ENCODE measurements around the gene ATP8A2.

Gene ATP8A2

DNA sequence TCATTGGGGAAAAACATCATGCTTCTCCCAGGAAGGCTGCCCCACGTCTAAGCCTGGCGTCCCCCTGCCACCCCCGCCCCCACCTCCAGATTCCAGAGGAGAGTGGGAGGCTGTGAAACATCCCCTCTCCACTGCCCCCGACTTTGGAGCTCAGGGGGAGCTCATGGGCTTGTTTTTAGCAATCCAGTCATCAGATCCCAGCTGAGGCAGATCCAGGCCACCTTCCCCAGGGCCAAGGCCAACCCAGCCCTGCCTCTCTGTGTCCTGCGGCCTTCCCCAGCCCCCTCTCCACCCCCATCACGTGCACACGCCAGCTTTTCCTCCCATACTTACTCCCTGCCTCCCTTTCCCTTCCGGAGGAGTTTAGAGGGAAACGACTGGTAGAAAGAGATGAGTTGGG is 641.2 kb downstream of the ATP8A2 start:
- DNase-seq (ENCODE audit: low read depth in 2 of 2), result no peak

DNA sequence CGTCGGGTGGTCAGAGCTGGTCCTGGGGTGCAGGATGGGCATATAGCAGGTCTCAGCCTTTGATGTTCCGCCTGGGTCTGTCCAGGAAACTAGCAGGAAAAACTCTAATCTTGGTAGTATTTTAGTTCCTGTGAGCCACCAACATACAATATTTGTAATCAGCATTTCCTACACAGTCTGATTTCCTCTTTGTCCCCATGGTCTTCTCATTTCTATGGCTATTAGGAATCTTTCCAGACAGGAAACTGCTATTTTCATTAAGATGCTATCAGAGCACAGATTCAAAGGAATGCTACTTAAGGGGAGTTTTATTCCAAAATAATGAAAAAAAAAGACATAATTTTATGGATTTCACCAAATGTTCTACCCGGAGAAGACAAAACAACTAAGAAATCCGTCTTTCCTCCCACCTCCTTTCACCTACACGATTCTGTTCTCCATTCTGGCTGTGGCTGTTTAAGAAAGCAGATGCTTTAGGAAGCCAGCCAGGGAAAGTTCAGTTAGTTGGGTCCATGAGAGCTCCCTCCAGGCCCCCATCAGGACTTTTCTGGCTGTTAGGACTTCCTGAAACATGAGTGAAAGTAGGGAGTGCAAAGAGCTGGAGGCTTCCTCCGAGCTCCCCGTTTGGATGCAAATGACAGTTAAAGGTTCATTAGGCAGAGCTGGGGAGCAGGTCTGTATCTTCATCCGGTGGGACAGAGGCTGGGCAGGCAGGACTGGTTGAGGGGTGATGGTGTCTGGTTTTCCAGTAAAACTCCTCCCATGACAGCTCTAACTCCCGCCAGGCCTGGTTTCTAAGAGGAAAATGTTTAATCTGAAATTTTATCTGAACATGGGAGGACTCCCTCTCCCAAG is 643.7 kb downstream of the ATP8A2 start:
- no peak for DNase-seq (ENCODE audit: low read depth in 2 of 2)

DNA sequence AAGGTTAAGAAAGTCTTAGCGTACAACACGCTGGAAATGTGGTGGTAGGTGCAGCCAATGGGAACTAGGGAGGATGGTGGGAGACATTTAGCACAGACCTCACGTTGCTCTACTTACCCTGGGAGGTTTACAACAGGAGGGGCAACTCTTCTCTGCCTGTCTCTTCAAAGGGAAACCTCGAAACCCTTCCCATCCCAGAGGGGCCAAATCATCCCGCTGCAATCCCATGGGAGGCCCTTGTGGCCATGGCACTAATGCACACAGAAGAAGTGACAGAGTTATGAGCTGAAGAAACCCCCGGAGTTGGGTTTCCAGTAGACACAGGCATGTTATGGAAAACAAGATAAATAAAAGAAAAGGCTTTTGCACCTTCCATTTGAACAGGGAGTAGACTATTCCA is 644.4 kb downstream of the ATP8A2 start:
- DNase-seq (ENCODE audit: low read depth in 2 of 2), result no peak

DNA sequence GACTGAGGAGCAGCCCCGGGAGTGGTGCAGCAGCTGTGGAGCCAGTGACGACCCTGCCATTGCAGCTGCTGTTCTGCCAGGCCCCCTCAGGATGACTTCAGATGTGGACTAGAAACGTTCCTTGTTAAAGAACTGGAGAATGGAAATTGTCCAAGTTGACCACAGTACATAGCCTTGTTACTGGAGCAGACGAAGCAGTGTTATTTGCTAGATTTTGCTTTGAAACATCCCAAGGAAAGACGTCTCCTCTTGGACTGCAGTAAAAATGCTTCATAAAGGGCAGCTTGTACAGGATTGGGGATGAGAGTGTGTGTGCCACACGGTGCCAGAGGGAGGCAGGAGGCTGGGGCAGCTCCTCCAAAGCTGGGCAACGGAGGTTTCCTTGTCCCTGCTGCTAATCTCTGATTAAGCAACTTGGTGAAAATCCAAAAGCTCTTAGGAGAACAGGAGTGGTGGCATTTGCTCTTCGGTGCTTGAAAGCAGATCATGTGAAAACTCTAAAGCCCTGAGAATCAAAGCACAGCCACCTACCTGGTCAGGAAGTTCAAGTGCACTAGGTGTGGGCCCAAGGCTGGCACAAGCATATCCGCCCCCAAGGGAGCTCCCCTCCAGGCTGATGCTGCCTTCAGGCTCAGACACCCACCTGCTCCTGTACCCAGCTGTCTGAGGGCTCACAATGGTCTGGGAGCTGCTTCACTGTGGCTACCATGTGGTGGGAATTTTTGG is 645.6 kb downstream of the ATP8A2 start:
- DNase-seq (ENCODE audit: low read depth in 2 of 2), result no peak

DNA sequence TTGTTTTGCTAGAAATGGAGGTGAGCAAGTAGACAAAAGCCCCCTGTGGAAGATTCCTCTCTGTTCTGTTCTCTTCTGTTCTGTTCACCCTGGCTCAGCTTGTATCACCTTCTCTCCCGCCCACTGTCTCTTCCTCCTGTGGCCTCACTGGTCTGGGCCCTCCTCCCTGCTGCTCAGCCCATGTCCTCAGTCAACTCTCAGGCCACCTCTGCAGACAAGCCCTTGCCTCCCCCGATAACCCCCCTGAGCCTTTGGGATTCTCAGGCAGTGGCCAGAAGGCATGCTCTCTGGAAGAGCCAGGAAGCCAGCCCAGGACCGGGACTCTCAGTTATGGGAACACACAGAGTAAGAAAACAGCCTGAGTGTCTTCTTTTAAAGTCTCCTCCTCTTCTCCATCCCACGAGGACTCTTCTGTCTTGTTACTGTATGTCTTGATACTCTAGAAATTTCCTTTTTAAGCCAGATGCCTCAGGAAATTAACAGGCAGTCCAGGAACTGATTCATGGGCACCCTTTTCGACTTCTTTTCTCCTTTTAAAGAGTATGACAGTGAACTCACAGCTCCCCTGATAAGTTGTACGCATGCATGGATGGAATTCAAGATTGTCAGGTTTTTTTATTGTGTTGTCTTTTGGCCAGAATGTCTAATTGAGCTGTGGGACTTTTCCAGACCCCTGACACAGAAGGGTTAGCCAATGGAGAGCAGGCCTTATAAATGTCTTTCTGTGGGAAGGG is 646.3 kb downstream of the ATP8A2 start:
- DNase-seq (ENCODE audit: low read depth in 2 of 2), result no peak

DNA sequence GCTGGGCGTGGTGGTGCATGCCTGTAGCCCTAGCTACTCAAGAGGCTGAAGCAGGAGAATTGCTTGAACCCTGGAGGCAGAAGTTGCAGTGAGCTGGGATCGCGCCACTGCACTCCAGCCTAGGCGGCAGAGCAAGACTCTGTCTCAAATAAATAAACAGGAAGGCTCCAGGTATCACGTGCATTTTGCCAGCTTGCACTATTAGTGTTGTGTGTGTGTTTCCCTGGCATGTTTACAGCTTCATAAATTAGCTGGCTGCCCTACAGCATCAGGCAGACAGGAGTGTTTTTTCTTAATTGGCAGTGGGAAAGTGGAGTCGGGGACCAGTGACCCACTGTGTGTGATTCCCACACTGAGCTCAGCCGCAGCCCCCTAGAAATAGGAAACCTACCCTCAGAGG is 647.5 kb downstream of the ATP8A2 start:
- DNase-seq (ENCODE audit: low read depth in 2 of 2), result no peak

DNA sequence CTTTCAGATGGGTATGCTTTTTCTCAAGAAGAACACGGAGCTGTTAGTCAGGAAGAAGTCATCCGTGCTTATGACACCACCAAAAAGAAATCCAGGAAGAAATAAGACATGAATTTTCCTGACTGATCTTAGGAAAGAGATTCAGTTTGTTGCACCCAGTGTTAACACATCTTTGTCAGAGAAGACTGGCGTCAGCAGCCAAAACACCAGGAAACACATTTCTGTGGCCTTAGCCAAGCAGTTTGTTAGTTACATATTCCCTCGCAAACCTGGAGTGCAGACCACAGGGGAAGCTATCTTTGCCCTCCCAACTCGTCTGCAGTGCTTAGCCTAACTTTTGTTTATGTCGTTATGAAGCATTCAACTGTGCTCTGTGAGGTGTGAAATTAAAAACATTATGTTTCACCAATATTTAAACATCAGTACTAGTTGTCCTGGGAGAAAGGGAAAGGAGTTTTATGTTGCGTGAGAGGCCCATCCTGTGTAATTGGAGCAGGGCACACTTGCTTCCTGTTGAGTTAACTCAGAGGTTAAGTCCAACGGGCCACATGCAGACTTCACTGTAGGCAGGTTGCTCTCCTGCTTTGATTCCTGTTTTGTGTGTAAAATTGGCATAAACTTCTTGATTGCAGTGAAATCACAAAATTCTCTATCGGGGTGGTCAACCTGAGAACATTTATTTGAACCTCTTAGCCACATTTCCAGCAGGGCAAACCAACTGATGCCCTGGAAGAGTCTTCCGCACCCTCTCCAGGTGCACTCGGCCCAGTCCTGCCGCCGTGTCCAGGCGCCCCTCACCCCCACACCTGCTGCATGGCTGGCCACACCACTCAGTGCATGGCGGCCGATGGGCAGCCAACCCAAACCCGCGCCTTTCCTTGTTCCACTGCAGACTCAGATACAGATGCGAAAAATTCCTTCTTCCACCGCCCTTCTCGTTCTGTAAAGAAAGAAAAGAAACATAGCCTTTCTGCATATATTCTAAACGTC is 648.4 kb downstream of the ATP8A2 start:
- DNase-seq (ENCODE audit: low read depth in 2 of 2), result peak; percentile 37 to 43

DNA sequence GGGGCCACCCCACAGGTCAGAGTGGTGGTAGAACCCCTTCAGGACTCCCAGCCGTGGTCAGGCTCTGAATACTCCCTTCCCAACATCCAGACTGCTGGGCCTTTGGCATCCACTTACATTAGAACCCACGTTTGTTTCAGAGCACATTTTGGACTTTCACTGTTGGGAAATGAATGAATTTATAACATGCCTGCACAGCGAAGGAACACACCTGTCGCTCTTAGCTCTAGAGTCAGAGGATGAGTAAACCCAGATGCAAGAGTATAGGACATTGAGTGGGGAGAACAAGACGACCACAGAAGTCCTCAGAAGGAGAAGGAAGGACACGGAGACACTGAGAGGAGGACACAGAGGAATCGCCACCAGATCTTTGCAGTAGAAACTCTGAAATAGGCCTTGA is 649.1 kb downstream of the ATP8A2 start:
- no peak for DNase-seq (ENCODE audit: low read depth in 2 of 2)

DNA sequence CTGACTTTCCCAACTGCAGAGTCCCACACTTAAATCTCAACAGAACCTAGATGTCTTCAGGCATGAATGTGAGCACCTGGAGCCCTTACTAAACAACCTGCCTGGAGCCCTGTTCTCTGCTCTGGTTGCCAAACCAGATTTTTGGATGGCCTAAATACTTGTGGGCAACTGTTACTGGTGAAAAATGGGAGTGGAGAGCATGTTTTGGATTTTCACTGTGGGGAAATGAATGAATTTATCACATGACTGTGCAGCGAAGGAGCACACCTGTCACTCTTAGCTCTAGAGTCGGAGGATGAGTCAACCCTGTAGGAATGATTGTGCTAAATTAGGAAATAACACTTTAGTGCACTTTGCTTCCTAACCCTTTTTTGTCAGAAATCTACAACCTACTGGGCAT is 649.7 kb downstream of the ATP8A2 start:
- DNase-seq (ENCODE audit: low read depth in 2 of 2), result no peak

DNA sequence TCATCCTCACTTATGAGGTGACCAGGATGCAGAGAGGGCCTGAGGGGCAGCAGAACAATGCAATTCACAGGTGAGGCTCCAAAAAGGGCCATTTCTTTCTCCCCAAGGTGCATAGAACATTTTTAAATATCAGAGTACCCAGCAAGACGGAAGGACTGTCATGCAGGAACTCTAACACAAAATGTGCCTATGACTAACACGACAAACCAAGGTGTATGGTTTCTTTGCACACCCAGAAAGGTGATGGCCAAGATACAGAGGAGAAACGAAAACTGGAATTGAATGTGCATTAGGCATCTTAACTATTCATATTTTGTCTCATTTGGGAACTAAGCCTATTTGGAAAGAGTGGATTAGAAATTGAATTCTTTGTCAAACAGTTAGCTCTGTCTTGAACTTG is 650.2 kb downstream of the ATP8A2 start:
- no peak for DNase-seq (ENCODE audit: low read depth in 2 of 2)

DNA sequence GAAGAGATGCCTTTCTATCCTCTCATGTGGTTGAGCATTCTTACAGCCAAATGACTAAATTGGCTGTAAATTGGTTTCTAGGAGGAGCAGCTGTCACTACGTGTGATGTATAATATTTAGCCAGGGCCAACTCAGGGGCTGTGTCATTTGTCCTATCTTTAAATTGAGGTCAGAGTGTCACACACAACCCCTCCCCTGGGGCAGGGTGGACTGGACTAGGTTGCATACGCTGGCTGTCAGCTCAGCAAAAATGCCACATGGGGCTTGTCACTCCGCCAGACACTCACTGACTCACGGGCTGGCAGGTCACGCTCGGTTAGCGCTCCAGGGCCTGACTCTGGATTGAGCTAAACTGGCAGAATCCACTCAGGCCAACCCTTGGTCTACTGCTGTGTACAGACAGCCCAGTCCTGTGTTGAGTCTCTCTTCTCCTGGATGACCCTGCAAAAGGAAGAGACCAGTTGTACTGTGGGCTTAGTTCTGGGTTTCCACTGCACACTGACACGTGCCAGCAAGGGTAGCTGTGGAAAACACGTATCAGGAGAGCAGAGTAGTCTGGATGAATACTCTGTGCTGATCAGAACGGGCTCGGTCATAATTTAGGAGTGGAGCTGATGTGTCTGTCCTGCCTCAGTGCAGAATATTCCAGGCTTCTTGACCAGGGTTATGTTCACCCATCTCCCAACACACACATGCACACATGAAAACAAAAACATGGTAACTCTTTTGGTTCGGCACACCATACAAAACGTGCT is 650.9 kb downstream of the ATP8A2 start:
- DNase-seq (ENCODE audit: low read depth in 2 of 2), result no peak

DNA sequence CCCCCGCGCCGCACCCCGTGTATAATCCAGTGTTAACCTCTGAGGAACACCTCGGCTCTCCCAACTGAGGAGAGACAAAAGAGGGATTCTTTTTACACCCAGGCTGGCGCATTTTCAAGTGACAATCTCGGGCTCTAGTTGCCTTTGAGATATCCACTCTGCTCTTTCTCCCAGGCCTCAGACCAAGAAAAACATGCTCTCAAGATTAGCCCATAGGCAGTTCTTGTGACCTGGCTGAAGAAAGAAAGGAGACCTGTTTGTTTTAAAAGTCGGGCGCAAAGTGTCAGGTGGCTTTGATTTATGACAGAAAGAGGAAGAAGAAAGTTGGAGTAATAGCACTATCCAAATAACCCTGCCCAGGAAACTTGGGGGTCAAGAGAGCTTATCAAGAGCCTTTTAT is 652.8 kb downstream of the ATP8A2 start:
- no peak for DNase-seq (ENCODE audit: low read depth in 2 of 2)

DNA sequence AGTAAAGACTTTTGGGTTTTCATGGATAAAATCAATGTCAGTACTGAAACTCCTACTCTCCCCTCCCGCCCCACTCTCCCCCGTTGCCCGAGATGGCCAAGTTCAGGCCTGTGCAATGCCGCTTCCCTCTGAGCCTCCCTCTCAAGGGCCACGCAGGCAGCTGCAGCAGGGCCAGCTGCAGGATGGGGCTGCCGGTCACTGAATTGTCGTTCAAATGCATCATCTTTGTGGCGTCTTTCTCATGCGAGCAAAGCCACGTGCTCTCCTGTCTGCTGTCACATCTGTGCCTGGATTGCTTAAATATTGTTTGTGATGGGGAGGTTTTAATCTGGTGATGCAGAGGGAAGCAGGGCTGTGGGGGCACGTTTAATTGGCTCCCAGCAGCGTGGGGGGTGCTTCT is 653.4 kb downstream of the ATP8A2 start:
- no peak for DNase-seq (ENCODE audit: low read depth in 2 of 2)

DNA sequence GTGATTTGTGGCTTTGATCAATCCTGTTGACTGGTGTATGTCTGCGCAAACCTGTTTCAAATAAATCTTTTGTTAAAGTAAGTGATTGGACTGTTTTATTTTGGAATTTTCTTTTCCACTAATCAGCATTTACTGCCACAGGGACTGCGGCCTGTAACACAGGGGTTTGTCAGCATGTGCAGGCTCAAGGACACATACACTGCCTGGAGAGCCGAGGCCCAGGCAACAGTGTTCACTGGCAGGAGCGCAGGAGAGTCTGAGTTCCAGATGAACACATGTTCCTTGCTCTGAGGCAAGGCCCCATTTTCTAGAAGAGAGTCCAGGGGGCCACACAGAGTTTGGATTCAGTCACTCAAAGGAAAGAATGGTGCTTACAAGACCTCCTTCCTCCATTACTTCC is 654.0 kb downstream of the ATP8A2 start:
- no peak for DNase-seq (ENCODE audit: low read depth in 2 of 2)

DNA sequence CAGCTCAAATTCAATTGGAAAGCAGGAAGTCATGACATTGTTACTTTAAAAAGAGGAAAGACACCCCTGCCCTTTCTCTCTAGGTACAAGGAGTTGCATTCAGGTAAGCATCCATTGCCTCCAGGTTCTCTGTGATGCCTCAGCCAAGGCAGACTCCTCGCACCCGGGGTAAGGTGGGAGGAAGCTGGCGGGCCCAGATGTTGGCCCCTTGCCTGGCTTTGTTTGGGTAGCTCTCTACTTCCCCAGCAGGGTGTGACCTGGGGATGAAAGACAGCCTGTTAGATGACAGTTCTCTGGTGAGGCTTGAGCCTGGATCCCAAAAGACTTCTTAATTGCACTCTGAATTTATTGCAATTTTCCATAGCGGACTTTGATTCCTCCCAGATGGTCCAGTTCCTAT is 654.4 kb downstream of the ATP8A2 start:
- DNase-seq (ENCODE audit: low read depth in 2 of 2), result no peak

DNA sequence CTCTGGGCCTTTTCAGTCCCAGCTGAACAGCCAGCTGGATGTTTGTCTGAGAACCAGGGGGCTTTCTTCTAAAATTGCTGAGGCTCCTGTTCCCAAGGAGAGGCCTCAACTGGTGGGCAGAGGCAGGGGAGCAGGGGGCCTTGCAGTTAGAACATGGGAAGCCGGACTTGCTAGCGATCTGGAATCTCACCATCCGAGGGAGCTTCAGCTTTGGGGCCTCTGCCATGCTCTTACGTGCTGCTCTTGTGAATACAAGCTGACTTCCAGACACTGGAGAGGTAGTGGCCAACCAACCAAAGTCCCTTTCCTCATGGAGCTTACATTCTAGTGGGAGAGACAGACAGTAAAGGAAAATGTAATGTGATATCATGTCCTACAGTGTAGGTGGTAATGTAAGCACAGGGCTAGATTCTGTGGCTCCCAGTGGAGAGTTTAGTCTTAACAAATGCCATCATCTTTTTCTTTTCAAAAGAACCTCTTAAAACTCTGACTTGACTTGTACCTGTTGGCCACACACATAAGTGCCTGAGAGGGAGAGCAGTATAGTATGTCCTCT is 657.9 kb downstream of the ATP8A2 start:
- no peak for DNase-seq (ENCODE audit: low read depth in 2 of 2)

DNA sequence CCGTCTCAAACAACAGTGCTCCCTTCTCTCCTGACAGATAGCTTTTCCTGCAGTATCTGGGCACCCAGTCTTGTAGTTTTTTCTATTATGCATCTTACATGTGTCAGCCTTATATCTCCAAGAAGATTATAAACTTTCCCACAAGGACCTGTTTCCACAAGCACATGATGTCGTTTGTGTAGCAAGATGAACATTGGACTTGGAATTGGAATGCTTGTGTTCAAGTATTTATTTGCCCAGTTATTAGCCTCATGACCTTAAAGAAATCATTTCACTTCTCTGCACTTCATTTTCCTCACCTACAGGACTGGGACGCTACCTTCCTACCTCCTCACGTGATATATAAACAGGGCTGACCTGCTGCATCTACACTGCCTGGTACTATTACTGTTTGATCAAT is 658.6 kb downstream of the ATP8A2 start:
- DNase-seq (ENCODE audit: low read depth in 2 of 2), result no peak

DNA sequence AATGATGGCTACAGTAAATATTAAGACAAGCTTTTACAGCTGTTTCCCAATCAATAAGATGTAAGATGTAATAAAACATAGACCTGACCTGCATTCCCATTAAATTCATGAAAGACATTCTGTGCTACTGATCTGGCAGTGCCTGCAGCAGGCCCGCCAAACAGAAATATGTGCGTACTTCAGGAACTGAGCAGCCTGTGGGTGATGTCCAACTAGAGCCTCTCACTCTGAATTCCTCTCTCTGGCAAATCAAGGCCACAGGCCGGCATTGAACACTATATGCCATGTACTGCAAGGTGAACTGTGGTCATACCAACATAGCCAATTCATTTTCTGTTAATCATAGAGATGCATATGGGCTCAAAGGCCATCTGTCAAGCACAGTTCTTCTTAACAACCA is 662.2 kb downstream of the ATP8A2 start:
- no peak for DNase-seq (ENCODE audit: low read depth in 2 of 2)

DNA sequence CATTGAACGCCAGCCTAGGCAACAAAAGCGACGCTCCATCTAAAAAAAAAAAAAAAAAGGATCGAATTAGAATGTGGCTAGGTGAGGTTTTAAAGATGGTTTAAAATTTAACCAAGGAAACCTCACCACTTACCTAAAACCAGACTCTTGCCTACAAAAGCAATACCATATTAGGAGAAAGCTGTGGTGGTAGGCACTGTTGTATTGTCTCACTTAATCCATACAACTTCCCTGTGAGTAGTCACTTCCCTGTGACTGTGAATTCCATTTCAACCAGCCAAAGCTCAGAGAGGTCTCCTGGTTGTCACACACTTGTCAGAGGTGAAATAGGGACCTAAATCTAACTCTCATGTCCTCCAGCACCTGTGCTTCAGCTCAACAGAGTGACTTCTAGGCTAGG is 664.6 kb downstream of the ATP8A2 start:
- DNase-seq (ENCODE audit: low read depth in 2 of 2), result no peak

DNA sequence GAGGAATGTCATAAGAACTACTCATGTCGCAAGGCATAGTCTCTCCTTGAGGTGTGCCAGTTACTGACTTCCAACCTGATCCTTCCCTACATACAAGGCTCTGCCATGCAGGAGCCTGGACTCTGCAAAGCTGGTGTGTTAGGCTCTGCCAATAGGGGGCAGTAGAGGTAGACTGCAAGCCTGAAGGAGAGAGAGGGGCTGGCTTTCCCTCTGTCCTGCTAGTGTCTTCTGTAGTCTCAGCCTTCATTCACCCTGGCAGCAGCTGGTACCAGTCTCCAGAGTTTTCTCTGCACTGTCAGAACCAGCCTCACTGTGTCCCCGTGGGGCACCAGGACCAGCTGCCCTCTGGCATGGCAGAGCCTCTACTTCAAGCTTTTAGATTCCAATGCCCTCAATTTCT is 665.5 kb downstream of the ATP8A2 start:
- no peak for DNase-seq (ENCODE audit: low read depth in 2 of 2)
